Erythroblast (primary cell): ENCODE measurements around the gene GPS2.

ENCODE experiments used
- DNase-seq, 2 experiments: peaks; one replicate each; lab custom pipeline; 2025; lab: John Stamatoyannopoulos, UW
- GATA1 ChIP-seq: IDR thresholded peaks from 2 replicates; pipeline ENCODE4 v1.6.1; 2011; ENCODE audit warnings: low read depth, mild to moderate bottlenecking, control low read depth, low read length, moderate library complexity
- POLR2A ChIP-seq: IDR thresholded peaks from 2 replicates; pipeline ENCODE4 v1.6.1; 2011; ENCODE audit warnings: mild to moderate bottlenecking, low read length

The GPS2 gene

GRCh38 chr17:7330638-7331015 is 15.5 kb upstream of the GPS2 start:
- DNase-seq: no peak
- TF ChIP-seq POLR2A (no peak), GATA1 (no peak)

GRCh38 chr17:7329997-7330637 is 15.0 kb upstream of the GPS2 start:
- TF ChIP-seq POLR2A: no peak
- no peak for TF ChIP-seq GATA1
- peak; percentile 86 to 89 for DNase-seq

GRCh38 chr17:7329374-7329996 is 14.3 kb upstream of the GPS2 start:
- TF ChIP-seq GATA1: no peak
- peak; percentile 63 for TF ChIP-seq POLR2A
- peak; percentile 99 to 100 for DNase-seq

- TF ChIP-seq POLR2A: no peak
- TF ChIP-seq GATA1: no peak
- DNase-seq: no peak
These were observed 13.7 kb upstream of the GPS2 start, which contains the start of gene NEURL4 for GRCh38 chr17:7328840-7329373. TSS of gene NEURL4 (minus strand) at chr17:7329335. CDS start at chr17:7329312, 23 bp downstream.

GRCh38 chr17:7328009-7328408 is 12.8 kb upstream of the GPS2 start:
- DNase-seq: no peak
- TF ChIP-seq GATA1 (no peak), POLR2A (no peak)

- DNase-seq: no peak
- no peak for TF ChIP-seq POLR2A
- no peak for TF ChIP-seq GATA1
These were observed 12.3 kb upstream of the GPS2 start for GRCh38 chr17:7327501-7327900.

GRCh38 chr17:7327056-7327455 is 11.9 kb upstream of the GPS2 start:
- DNase-seq: no peak
- TF ChIP-seq POLR2A (no peak), GATA1 (no peak)

- TF ChIP-seq GATA1: no peak
- TF ChIP-seq POLR2A: no peak
- no peak for DNase-seq
These were observed 11.0 kb upstream of the GPS2 start for GRCh38 chr17:7326186-7326585.

GRCh38 chr17:7325031-7325528 is 9.9 kb upstream of the GPS2 start:
- DNase-seq: no peak
- TF ChIP-seq POLR2A: no peak
- no peak for TF ChIP-seq GATA1

- TF ChIP-seq GATA1 (no peak), POLR2A (no peak)
- no peak for DNase-seq
These were observed 9.2 kb upstream of the GPS2 start for GRCh38 chr17:7324438-7324779.

GRCh38 chr17:7323731-7324437 is 8.7 kb upstream of the GPS2 start:
- DNase-seq: peak in 1 of 2 experiments; percentile 75
- TF ChIP-seq GATA1 (no peak), POLR2A (no peak)

GRCh38 chr17:7322520-7323194 is 7.5 kb upstream of the GPS2 start:
- TF ChIP-seq GATA1: no peak
- no peak for TF ChIP-seq POLR2A
- no peak for DNase-seq

- no peak for DNase-seq
- TF ChIP-seq GATA1 (no peak), POLR2A (no peak)
These were observed 6.3 kb upstream of the GPS2 start for GRCh38 chr17:7321466-7321865.
